Measurements from ENCODE around the gene RUVBL1. TPM values are rescaled to one million over a fixed set of nuclear protein-coding genes. Genes with fewer than 3 reads are reported as not detected.

The RUVBL1 gene
- total and polyA plus RNA-seq, 10 of the 15 experiments (the other 5 are each of a cell fraction or from before 2014, with no cell fraction given): 15.2 to 142 (median 84.2) TPM

DNA sequence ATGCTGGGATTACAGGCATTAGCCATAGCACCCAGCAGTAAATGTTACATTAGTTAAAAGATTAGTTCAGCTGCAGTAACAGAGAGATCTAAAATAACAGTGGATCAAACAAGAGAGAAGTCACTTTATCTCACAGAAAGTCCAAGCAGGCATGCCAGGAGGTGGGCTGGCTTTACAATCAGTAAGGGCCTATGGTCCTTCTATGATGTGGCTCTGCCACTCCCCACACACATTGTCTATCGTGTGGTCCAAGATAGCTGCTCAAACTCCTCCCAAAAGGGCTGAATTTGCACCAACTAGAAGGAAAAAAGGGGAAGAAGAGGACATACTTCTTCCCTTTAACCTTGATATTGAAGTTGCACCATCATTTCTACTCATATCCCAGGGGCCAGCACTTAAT lies 4.6 kb upstream of the RUVBL1 start (continued):
- TF ChIP-seq, protein P1, sequence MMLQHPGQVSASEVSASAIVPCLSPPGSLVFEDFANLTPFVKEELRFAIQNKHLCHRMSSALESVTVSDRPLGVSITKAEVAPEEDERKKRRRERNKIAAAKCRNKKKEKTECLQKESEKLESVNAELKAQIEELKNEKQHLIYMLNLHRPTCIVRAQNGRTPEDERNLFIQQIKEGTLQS (IDR thresholded peaks at IDR 0.05; ENCODE audit: borderline replicate concordance, extremely low read depth, low read depth, low read length): no peak

DNA sequence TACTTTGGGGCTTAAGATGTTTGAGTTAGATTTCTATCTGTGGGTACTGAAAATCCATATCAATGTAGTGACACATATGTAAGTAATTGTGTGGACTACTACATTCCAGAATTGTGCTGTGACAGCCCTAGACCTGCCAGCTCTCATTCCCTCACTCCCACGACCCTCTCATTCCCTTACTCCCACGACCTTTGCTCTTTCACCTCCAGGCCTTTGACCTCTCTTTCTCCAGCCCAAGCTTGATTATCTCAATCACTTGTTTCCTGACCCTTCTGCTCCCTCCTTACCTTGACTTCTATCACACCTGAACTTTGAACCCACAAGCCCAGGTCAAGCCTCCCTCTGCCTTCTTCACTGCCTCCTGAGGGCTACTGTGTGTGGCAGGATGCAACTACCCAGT lies 3.6 kb upstream of the RUVBL1 start:
- no peak for TF ChIP-seq SIN3A (IDR thresholded peaks at IDR 0.05; ENCODE audit: low read depth, low read length)
- no peak for TF ChIP-seq TCF12 (IDR thresholded peaks at IDR 0.05; ENCODE audit: low read depth, low read length)
- TF ChIP-seq POLR2AphosphoS5 (IDR thresholded peaks at IDR 0.05; ENCODE audit: low read length): no peak
- TF ChIP-seq CEBPB (IDR thresholded peaks at IDR 0.05; ENCODE audit: borderline replicate concordance in 1 of 2, low read depth in 2 of 2, low read length in 2 of 2): no peak
- H3K4me3 ChIP-seq: no peak overlapping the region
- ChIA-PET CTCF (no interaction called here), RAD21 (ENCODE audit: unreplicated experiment) (no interaction called here), SMC1A (ENCODE audit: uncharacterized antibody, unreplicated experiment) (interaction anchor here (1.6 kb wide), 1 partner anchor 9 kb away, joined by 3 read pairs; no protein-coding TSS in a partner anchor), POLR2A (no interaction called here)
- FAIRE-seq (no peak), ATAC-seq (no peak), DNase-seq (ENCODE audit: low read depth, low spot score) (no peak)
- no peaks in the 10 kb centered on the region for H4K20me1 ChIP-seq (ENCODE audit: control insufficient read depth, insufficient read depth)
- no peak overlapping the region for H2AFZ ChIP-seq (ENCODE audit: control insufficient read depth, low read depth, low read length)
- intact Hi-C loops (cut with micrococcal nuclease; ENCODE audit: unreplicated experiment) (no loop called here), in situ Hi-C loops (cut with MboI) (no loop called here)
- H3K79me2 ChIP-seq (ENCODE audit: control insufficient read depth, insufficient read depth, low read length): peaks cover 14% of the 10 kb centered on the region
- peaks cover 5% of the 10 kb centered on the region for H3K4me1 ChIP-seq (ENCODE audit: control insufficient read depth, insufficient read depth, low read length)
- no TSS peak for BruUV-seq (replicated peaks)
- H3K27ac ChIP-seq (ENCODE audit: control insufficient read depth, insufficient read depth): no peak overlapping the region
- no peak overlapping the region for H3K4me2 ChIP-seq (ENCODE audit: control insufficient read depth, insufficient read depth)
- WGBS (ENCODE audit: insufficient coverage, insufficient replicate concordance, low lambda C conversion rate, missing lambda C conversion rate): 18% methylated on average over 2 of the region's 2 CpGs
- H3K9ac ChIP-seq (ENCODE audit: control insufficient read depth, insufficient read depth, low read length): no peak overlapping the region
- H3K36me3 ChIP-seq (ENCODE audit: control insufficient read depth in 2 of 2, insufficient read depth in 2 of 2, low read length in 1 of 2): no peaks in the 10 kb centered on the region; a peak in 1 of 4 replicates
- no peaks in the 10 kb centered on the region for H3K27me3 ChIP-seq (replicated peaks in 1 of 2; ENCODE audit: control insufficient read depth in 2 of 2, insufficient read depth in 2 of 2, low read length in 1 of 2)
- H3K9me3 ChIP-seq (replicated peaks; ENCODE audit: control insufficient read depth, insufficient read depth, low read length): no peaks in the 10 kb centered on the region; the same call in 2 of the 3 replicates
